ENCODE measurements around the gene FAM136A. TPM values are rescaled to one million over a fixed set of nuclear protein-coding genes. Genes with fewer than 3 reads are reported as not detected.

The FAM136A gene
- polyA plus RNA-seq, 1 of the 3 experiments (the other 2 are of a cell fraction), result 43.3 TPM

GRCh38 chr2:70336552-70336951 lies 34.7 kb upstream of the FAM136A start:
- Histone ChIP-seq H3K9ac (no peak overlapping the region), H2AFZ (ENCODE audit: low read depth) (no peak overlapping the region), H4K20me1 (ENCODE audit: insufficient read depth) (no peaks in the 10 kb centered on the region), H3K9me3 (no peaks in the 10 kb centered on the region), H3K9me2 (no peaks in the 10 kb centered on the region), H3K27me3 (ENCODE audit: insufficient read depth) (no peaks in the 10 kb centered on the region; the same call in 1 of the 2 replicates), H3K36me3 (replicated peaks in 1 of 2; ENCODE audit: control insufficient read depth in 1 of 2, insufficient read depth in 2 of 2, low read length in 1 of 2) (no peaks in the 10 kb centered on the region), H3K4me1 (ENCODE audit: control insufficient read depth in 1 of 2, insufficient read depth in 2 of 2, low read depth in 1 of 2, low read length in 1 of 2) (no peaks in the 10 kb centered on the region), H3K27ac (ENCODE audit: low read depth in 2 of 2, low read length in 1 of 2) (no peak overlapping the region), H3K4me2 (no peak overlapping the region), H3K79me2 (ENCODE audit: insufficient read depth) (no peaks in the 10 kb centered on the region), H3K4me3 (ENCODE audit: low read depth in 2 of 2, low read length in 1 of 2) (no peak overlapping the region), H3F3A (replicated peaks; ENCODE audit: insufficient read depth) (no peaks in the 10 kb centered on the region)
- WGBS (ENCODE audit: low lambda C conversion rate), result 53% methylated on average over 4 of the region's 4 CpGs
- TF ChIP-seq, protein P1, sequence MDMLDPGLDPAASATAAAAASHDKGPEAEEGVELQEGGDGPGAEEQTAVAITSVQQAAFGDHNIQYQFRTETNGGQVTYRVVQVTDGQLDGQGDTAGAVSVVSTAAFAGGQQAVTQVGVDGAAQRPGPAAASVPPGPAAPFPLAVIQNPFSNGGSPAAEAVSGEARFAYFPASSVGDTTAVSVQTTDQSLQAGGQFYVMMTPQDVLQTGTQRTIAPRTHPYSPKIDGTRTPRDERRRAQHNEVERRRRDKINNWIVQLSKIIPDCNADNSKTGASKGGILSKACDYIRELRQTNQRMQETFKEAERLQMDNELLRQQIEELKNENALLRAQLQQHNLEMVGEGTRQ (IDR thresholded peaks at IDR 0.05; ENCODE audit: borderline replicate concordance, low read depth, low read length), result no peak
- TF ChIP-seq TAF1 (IDR thresholded peaks at IDR 0.05; ENCODE audit: borderline replicate concordance, low read depth, low read length) (no peak), NFIC (IDR thresholded peaks at IDR 0.05; ENCODE audit: borderline replicate concordance) (no peak), FOXJ3 (CRISPR knock-in tag; IDR thresholded peaks at IDR 0.05) (no peak)
- DNase-seq, result no peak
- POLR2A ChIA-PET, result no interaction called here
- CTCF ChIA-PET, result interaction anchor here (4.4 to 8.7 kb wide), 2 partner anchors 33 to 281 kb away, joined by 29 to 74 read pairs; partner anchors contain the start of gene FAM136A

- TF ChIP-seq POLR2AphosphoS5 (IDR thresholded peaks at IDR 0.05; ENCODE audit: low read depth, low read length) (no peak), FOXJ3 (CRISPR knock-in tag; IDR thresholded peaks at IDR 0.05) (no peak), ELF1 (IDR thresholded peaks at IDR 0.05) (no peak), MXI1 (IDR thresholded peaks at IDR 0.05; ENCODE audit: low read depth, low read length) (no peak), RXRA (IDR thresholded peaks at IDR 0.05; ENCODE audit: borderline replicate concordance, low read depth) (no peak), CTCF (IDR thresholded peaks at IDR 0.05) (no peak), FOXM1 (IDR thresholded peaks at IDR 0.05; ENCODE audit: low read depth) (no peak)
- Histone ChIP-seq H3K4me2 (no peak overlapping the region), H2AFZ (ENCODE audit: low read depth) (no peak overlapping the region), H3K9me3 (no peaks in the 10 kb centered on the region), H3K9me2 (no peaks in the 10 kb centered on the region), H3K4me1 (ENCODE audit: control insufficient read depth in 1 of 2, insufficient read depth in 2 of 2, low read depth in 1 of 2, low read length in 1 of 2) (no peaks in the 10 kb centered on the region), H3K9ac (no peak overlapping the region), H3K27ac (ENCODE audit: low read depth in 2 of 2, low read length in 1 of 2) (no peak overlapping the region), H3F3A (replicated peaks; ENCODE audit: insufficient read depth) (no peaks in the 10 kb centered on the region), H3K27me3 (ENCODE audit: insufficient read depth) (no peaks in the 10 kb centered on the region; the same call in 1 of the 2 replicates), H3K79me2 (ENCODE audit: insufficient read depth) (no peaks in the 10 kb centered on the region), H4K20me1 (ENCODE audit: insufficient read depth) (no peaks in the 10 kb centered on the region), H3K36me3 (replicated peaks in 1 of 2; ENCODE audit: control insufficient read depth in 1 of 2, insufficient read depth in 2 of 2, low read length in 1 of 2) (no peaks in the 10 kb centered on the region), H3K4me3 (ENCODE audit: low read depth in 2 of 2, low read length in 1 of 2) (no peak overlapping the region)
- no peak for DNase-seq
- WGBS (ENCODE audit: low lambda C conversion rate), result 43% methylated on average over 7 of the region's 7 CpGs
- ChIA-PET POLR2A (no interaction called here), CTCF (interaction anchor here (3.8 to 5.1 kb wide), 2 partner anchors 10 to 287 kb away, joined by 17 to 45 read pairs; no protein-coding TSS in a partner anchor)
These were observed 29.1 kb upstream of the FAM136A start for GRCh38 chr2:70331012-70331411.

All from SK-N-SH (cell line).